Measurements from ENCODE around the gene PDHB.

DNA sequence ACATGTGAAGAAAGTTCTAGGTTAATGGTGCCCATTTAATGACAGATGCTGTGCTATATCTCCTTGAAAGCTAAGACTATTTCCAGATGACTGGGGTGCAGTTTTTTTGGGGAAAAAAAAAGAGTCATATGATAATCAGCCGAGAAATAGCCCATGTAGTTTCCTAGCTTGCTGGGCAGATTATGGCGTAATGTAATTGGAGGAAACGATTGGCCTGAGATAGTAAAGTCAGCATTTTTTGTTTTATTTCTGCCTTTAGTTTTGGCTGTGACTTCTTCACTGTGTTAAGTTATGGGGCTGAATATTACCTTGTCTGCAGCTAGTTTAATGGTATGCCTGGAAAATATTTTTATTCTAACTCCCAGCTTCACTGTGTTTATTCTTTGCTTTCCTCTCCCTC is 24.0 kb downstream of the PDHB start:
- TF ChIP-seq CREB1 (IDR thresholded peaks at IDR 0.05; ENCODE audit: low read depth): no peak
- no peak for TF ChIP-seq POLR2A (IDR thresholded peaks at IDR 0.05; ENCODE audit: low read depth, low read length)
- TF ChIP-seq, protein P1, sequence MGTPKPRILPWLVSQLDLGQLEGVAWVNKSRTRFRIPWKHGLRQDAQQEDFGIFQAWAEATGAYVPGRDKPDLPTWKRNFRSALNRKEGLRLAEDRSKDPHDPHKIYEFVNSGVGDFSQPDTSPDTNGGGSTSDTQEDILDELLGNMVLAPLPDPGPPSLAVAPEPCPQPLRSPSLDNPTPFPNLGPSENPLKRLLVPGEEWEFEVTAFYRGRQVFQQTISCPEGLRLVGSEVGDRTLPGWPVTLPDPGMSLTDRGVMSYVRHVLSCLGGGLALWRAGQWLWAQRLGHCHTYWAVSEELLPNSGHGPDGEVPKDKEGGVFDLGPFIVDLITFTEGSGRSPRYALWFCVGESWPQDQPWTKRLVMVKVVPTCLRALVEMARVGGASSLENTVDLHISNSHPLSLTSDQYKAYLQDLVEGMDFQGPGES (IDR thresholded peaks at IDR 0.05): no peak
- TF ChIP-seq, protein P2, sequence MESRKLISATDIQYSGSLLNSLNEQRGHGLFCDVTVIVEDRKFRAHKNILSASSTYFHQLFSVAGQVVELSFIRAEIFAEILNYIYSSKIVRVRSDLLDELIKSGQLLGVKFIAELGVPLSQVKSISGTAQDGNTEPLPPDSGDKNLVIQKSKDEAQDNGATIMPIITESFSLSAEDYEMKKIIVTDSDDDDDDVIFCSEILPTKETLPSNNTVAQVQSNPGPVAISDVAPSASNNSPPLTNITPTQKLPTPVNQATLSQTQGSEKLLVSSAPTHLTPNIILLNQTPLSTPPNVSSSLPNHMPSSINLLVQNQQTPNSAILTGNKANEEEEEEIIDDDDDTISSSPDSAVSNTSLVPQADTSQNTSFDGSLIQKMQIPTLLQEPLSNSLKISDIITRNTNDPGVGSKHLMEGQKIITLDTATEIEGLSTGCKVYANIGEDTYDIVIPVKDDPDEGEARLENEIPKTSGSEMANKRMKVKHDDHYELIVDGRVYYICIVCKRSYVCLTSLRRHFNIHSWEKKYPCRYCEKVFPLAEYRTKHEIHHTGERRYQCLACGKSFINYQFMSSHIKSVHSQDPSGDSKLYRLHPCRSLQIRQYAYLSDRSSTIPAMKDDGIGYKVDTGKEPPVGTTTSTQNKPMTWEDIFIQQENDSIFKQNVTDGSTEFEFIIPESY (IDR thresholded peaks at IDR 0.05): no peak
- TF ChIP-seq, protein P3, sequence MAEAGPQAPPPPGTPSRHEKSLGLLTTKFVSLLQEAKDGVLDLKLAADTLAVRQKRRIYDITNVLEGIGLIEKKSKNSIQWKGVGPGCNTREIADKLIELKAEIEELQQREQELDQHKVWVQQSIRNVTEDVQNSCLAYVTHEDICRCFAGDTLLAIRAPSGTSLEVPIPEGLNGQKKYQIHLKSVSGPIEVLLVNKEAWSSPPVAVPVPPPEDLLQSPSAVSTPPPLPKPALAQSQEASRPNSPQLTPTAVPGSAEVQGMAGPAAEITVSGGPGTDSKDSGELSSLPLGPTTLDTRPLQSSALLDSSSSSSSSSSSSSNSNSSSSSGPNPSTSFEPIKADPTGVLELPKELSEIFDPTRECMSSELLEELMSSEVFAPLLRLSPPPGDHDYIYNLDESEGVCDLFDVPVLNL (IDR thresholded peaks at IDR 0.05; ENCODE audit: low read depth, low read length): no peak
- TF ChIP-seq, protein P4, sequence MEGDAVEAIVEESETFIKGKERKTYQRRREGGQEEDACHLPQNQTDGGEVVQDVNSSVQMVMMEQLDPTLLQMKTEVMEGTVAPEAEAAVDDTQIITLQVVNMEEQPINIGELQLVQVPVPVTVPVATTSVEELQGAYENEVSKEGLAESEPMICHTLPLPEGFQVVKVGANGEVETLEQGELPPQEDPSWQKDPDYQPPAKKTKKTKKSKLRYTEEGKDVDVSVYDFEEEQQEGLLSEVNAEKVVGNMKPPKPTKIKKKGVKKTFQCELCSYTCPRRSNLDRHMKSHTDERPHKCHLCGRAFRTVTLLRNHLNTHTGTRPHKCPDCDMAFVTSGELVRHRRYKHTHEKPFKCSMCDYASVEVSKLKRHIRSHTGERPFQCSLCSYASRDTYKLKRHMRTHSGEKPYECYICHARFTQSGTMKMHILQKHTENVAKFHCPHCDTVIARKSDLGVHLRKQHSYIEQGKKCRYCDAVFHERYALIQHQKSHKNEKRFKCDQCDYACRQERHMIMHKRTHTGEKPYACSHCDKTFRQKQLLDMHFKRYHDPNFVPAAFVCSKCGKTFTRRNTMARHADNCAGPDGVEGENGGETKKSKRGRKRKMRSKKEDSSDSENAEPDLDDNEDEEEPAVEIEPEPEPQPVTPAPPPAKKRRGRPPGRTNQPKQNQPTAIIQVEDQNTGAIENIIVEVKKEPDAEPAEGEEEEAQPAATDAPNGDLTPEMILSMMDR (IDR thresholded peaks at IDR 0.05 in 2 of 3, conservative IDR thresholded peaks at IDR 0.05 in 1 of 3; ENCODE audit: control insufficient read depth in 2 of 3, extremely low read depth in 1 of 3, insufficient read depth in 1 of 3, low read depth in 3 of 3, low read length in 3 of 3): no peak
- TF ChIP-seq POLR2AphosphoS5 (IDR thresholded peaks at IDR 0.05; ENCODE audit: low read length): no peak
- TF ChIP-seq ETV6 (conservative IDR thresholded peaks at IDR 0.05 in 1 of 2, IDR thresholded peaks at IDR 0.05 in 1 of 2; ENCODE audit: borderline replicate concordance in 1 of 2, low read depth in 1 of 2): no peak
- TF ChIP-seq MXI1 (IDR thresholded peaks at IDR 0.05; ENCODE audit: low read depth, low read length): no peak
- TF ChIP-seq EZH2 (IDR thresholded peaks at IDR 0.05; ENCODE audit: borderline replicate concordance, control insufficient read depth, low read depth, low read length): no peak

Data from GM12878 (cell line).